ENCODE measurements around the gene PIK3R5.
"Not testable (repeated sequence)": the region's sequence is repeated elsewhere in the genome, so short reads cannot be mapped to it uniquely, and the experiment has no call there.

Gene PIK3R5

DNA sequence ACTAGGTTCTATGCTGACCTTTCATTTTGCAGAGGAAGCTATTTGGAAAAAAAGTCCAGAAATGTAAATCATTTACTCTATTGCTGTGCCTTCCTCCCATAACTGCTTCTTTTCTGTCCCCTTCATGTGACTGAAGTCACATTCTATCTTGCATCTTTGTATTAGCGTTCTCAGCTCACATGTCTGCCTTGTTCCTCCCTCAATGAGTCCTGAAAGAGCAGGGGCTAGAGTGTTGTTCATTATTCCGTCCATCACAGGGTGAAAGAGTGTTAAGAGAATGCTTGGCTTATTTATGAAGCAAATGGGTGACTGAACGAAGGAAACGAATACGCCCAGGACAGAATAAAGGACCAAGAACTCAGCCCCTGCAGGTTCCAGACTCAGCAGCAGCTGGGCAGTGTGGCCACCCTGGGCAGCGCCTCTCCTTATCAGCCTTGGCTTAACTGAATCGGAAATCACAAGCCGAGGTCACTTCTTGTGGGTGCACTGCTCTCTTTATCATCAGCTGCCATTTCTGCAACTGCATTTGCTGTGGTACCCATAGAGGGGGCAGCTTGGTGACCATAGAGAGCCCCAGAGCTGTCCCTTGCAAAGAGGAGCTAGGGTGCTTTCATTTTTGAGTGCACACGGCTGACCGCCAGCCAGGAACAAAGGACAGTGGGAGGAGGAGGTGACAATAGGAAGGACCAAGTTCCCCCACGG, 96.2 kb downstream of the PIK3R5 start:
- Mint-ChIP-seq H3K36me3 (ENCODE audit: low read depth) (peaks cover 3% of the 10 kb centered on the region), H3K27me3 (ENCODE audit: low read depth) (no peaks in the 10 kb centered on the region), H3K27ac (no peak overlapping the region), H3K4me1 (ENCODE audit: low read depth) (peaks cover 34% of the 10 kb centered on the region), H3K9me3 (no peaks in the 10 kb centered on the region), H3K4me3 (no peak overlapping the region)

DNA sequence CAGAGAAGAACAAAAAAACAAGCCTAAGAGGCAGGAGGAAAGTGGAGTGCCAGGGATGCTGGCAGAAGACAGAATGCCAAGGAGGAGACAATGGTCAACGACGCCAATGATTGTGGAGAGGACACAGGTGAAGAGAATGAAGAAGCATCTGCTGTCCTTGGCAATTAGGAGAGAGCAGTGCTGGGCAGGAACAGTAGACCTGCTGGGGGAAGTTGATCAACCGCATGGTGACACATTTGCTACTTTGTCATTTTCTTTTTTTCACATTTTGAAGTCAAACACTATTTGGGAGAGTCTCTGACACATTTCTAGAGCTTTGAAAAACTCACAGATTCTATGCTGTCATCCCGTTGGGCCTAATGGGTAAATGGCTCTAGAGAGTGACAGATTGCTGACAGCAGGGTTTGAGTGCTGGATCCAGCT, 97.0 kb downstream of the PIK3R5 start:
- Mint-ChIP-seq H3K36me3 (ENCODE audit: low read depth) (peaks cover 5% of the 10 kb centered on the region), H3K27ac (peak overlapping the region; percentile 34), H3K9me3 (no peaks in the 10 kb centered on the region), H3K4me1 (ENCODE audit: low read depth) (peaks cover 34% of the 10 kb centered on the region), H3K4me3 (no peak overlapping the region), H3K27me3 (ENCODE audit: low read depth) (no peaks in the 10 kb centered on the region)

DNA sequence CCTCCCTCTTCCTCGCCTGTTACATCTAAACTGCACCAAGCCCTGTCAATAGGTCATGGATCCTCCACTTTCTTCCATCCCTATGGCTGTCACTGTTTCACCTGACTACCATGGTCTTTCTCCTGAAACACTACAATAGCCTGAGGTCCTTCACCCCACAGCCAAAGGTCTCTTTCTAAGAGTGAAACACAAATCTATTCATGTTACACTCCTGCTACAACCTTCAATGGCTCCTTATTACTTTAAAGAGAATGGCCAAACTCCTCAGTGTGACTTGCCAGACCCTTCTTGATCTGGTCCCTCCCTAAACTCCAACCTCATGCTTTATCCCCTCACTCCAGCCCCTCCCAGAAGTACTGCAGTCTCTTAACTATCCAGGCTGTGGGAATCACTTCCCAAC, 97.4 kb downstream of the PIK3R5 start:
- peaks cover 8% of the 10 kb centered on the region for H3K36me3 Mint-ChIP-seq (ENCODE audit: low read depth)
- H3K27ac Mint-ChIP-seq, result peak overlapping the region; percentile 34
- peak overlapping the region; percentile 56 for H3K4me3 Mint-ChIP-seq
- H3K27me3 Mint-ChIP-seq (ENCODE audit: low read depth), result no peaks in the 10 kb centered on the region
- H3K4me1 Mint-ChIP-seq (ENCODE audit: low read depth), result peaks cover 34% of the 10 kb centered on the region
- no peaks in the 10 kb centered on the region for H3K9me3 Mint-ChIP-seq

DNA sequence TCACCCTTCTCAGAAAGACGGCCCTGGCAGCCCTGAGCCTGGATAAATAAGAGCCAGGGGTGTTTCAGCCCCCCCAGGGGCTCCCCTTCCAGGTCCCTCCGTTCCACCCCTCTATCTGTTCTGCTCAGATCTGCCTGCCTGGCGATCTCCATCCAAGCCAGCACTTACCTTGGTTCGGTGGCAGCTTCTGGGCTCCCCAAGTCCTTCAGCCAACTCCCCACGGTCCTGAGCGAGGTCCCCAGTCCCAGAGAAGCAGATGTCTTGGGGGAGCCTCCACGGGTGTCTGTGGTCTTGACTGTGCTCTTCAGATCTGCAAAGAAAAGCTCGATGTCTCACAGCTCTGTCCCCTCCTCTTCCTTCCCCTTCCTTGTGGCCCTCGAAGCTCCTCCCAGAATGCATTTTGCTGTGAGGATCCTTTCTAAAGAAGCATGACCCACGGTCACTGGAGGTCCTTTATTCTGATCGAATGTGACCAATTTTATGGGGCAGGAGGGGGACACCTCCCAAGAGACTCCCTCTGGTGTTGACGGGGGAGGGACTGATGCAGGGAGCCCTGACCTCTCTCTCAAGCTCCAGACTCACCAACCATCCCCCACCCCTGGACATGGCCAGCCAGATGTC, 98.0 kb downstream of the PIK3R5 start, which contains the start of gene PIK3R6:
Gene PIK3R6 (minus strand): TSS at position 314 of the 621 bp plus-strand sequence. CDS start 17,880 bp downstream, outside the sequence.
- Mint-ChIP-seq H3K27ac (peak within 1 kb of the TSS; percentile 85), H3K27me3 (ENCODE audit: low read depth) (no peaks in the 10 kb centered on the region), H3K4me1 (ENCODE audit: low read depth) (peaks cover 38% of the 10 kb centered on the region), H3K9me3 (no peaks in the 10 kb centered on the region), H3K4me3 (peak within 1 kb of the TSS; percentile 92), H3K36me3 (ENCODE audit: low read depth) (peaks cover 11% of the 10 kb centered on the region)

DNA sequence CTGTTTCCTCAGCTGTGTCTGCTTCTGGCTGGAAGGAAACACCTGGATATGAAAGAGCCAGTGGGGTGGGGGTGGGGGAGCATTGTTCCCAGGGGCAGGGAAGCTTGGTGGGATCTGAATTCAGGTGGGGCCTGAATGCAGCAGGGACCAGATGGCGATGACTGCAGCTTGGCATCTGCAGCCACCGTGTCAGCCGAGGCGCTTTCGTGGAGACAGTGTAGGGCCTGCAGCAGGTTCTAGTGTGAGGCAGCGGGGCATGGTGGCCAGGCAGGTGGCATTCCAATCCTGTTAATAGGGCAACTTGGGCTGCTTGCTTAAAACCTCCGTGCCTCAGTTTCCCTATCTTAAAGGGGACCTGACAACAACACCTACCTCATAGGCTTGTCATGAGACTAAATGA, 99.7 kb downstream of the PIK3R5 start:
- peaks cover 11% of the 10 kb centered on the region for H3K36me3 Mint-ChIP-seq (ENCODE audit: low read depth)
- no peak overlapping the region for H3K4me3 Mint-ChIP-seq
- H3K4me1 Mint-ChIP-seq (ENCODE audit: low read depth), result peaks cover 46% of the 10 kb centered on the region

DNA sequence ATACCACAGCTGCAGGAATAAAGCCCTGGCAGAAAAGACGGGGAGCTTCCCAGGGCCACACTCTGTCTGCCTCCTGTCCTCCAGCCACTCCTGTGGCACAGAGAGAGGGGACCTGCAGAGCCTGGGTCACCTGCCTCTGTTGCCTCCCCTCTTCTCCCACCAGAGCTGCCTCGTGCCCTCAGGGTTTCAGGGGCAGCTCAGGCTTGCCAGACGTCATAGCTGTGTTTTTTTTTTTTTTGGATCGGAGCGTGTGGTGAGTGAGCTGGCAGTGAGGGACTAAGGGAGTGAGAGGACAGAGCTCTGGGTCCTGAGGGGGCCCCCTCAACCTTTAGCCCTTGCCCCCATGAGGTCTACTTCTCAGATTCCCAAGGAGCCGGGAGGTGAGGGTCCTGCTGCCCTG, 100.1 kb downstream of the PIK3R5 start:
- Mint-ChIP-seq H3K27me3 (ENCODE audit: low read depth) (no peaks in the 10 kb centered on the region), H3K4me3 (no peak overlapping the region), H3K4me1 (ENCODE audit: low read depth) (peaks cover 46% of the 10 kb centered on the region), H3K27ac (no peak overlapping the region), H3K9me3 (no peaks in the 10 kb centered on the region), H3K36me3 (ENCODE audit: low read depth) (peaks cover 11% of the 10 kb centered on the region)

More for the DNA sequence above, 99.7 kb downstream of the PIK3R5 start:
- Mint-ChIP-seq H3K9me3 (no peaks in the 10 kb centered on the region), H3K27me3 (ENCODE audit: low read depth) (no peaks in the 10 kb centered on the region), H3K27ac (no peak overlapping the region)

DNA sequence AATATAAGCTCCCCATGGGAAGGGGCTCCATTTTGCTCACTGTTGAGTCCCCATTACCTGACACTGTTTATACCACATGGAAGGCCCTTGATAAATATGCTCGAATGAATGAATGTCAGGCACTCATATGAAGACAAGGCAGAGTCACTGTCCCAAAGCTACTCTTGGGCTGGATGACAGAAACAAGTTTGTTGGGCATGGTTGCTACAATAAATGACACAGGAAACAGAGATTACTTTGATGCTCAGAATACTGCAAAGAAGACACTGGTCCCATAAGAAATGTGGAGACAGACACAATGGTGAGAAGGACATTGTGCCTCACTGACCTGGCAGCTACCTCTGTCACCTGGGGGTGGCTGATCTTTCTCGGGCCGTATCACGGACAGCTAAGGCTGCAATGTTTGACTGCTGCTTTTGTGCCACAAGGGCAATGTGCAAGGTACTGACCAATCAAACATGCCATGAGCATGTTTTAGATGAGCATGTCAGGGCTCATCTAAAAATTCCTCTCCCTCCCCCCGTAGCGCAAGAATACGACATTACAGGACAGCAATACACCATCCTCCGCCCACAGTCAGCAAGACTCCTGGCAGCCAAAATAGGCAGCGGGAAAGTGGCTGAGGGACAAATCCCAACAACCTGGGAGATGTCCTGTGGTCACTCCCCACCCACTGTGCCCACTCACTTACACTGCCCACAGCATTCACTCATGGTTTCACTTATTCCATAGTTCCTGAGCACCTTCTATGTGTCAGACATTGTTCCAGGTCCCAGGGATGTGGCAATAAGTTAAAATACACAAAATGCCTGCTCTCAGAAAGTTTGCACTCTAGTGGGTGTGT, 103.1 kb downstream of the PIK3R5 start:
- peaks cover 48% of the 10 kb centered on the region for H3K4me1 Mint-ChIP-seq (ENCODE audit: low read depth)
- H3K27ac Mint-ChIP-seq, result peak overlapping the region; percentile 54
- peaks cover 16% of the 10 kb centered on the region for H3K36me3 Mint-ChIP-seq (ENCODE audit: low read depth)
- no peaks in the 10 kb centered on the region for H3K9me3 Mint-ChIP-seq
- no peak overlapping the region for H3K4me3 Mint-ChIP-seq
- H3K27me3 Mint-ChIP-seq (ENCODE audit: low read depth), result no peaks in the 10 kb centered on the region

DNA sequence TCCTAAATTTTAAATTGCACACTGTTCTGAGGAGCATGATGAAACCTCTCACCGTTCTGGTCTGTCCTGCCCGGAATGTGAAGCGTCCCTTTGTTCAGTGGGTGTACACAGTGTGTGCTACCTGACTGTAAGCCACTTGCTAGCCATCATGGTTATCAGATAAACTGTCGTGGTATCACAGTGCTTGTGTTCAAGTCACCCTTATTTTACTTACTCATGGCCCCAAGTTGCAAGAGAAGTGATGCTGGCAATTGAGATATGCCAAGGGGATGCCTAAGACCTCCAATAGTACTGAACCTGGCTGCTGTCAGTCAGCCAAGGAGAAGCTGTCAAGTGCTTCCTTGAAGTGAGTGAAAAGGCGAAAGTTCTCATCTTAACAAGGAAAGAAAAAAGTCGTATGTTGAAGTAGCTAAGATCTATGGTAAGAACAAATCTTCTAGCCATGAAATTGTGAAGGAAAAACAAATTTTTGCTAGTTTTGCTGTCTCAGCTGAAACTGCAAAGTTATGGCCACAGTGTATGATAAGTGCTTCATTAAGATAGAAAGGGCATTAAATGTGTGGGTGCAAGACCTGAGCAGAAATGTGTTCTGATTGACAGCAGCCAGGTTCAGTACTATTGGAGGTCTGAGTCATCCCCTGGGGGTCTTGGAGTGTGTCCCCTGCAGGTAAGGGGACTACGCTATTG, 103.9 kb downstream of the PIK3R5 start:
- H3K27ac Mint-ChIP-seq, result peak overlapping the region; percentile 68
- H3K36me3 Mint-ChIP-seq (ENCODE audit: low read depth), result peaks cover 16% of the 10 kb centered on the region
- H3K9me3 Mint-ChIP-seq, result no peaks in the 10 kb centered on the region
- H3K4me1 Mint-ChIP-seq (ENCODE audit: low read depth), result peaks cover 47% of the 10 kb centered on the region
- H3K27me3 Mint-ChIP-seq (ENCODE audit: low read depth), result no peaks in the 10 kb centered on the region
- H3K4me3 Mint-ChIP-seq, result no peak overlapping the region

DNA sequence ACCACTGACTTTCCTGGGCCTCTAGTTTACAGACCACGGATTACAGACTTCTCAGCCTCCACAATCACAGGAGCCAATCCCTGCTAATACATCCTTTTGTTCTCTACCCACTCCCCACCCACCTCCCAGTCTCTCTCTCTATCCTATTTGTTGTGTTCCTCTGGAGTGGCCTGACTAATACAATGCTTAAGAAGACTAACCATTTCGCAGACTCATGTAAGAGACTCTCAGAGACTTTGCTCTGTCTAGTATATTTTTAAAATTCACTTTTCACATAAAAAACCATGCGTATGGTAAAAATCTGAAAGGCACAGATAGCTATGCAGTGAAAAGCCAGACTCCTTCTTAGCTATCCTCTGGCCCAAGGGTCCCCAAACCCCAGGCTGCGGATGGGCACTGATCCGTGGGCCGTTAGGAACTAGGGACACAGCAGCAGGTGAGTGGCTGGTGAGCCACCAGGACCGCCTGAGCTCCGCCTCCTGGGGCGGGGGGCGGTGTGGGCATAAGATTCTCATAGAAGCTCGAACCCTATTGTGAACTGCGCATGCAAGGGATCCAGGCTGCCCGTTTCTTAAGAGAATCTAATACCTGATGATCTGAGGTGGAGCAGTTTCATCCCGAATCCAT, 105.6 kb downstream of the PIK3R5 start:
- no peaks in the 10 kb centered on the region for H3K27me3 Mint-ChIP-seq (ENCODE audit: low read depth)
- H3K4me3 Mint-ChIP-seq, result no peak overlapping the region
- peaks cover 46% of the 10 kb centered on the region for H3K4me1 Mint-ChIP-seq (ENCODE audit: low read depth)

DNA sequence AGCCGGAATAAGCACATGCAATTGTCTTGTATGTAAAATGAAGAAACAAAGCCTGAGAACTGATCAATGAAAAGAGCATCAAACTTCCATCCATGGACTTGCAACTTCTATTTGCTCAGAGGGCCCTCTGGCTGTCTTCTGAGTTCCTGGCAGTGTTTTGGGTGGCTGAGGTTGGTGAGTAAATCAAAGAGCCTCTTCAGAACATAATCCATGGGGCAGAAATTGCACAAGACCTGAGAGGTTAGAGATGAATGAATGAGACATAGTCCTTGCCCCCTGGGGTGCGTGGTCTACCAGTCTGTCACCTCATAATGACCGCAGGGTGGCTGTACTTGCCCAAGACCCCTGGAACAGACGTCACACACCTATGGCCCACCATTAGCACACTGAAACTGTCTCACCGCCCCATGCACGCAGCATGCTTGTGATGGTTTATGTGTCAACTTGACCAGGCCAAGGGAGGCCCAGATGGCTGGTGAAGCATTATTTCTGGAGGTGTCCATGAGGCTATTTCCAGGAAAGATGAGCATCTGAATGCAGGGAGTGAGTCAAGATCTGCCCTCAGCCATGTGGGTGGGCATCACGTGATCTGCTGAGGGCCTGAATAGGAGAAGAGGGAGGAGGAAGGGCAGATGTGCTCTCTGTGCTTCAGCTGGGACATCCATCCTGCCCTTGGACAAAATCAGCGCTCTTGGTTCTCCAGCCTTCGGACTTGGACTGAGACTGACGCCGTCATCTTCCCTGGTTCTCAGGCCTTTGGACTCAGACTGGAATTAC, 106.3 kb downstream of the PIK3R5 start:
- Mint-ChIP-seq H3K27ac (peak overlapping the region; percentile 79), H3K4me1 (ENCODE audit: low read depth) (peaks cover 43% of the 10 kb centered on the region), H3K4me3 (peak overlapping the region; percentile 7), H3K27me3 (ENCODE audit: low read depth) (no peaks in the 10 kb centered on the region), H3K36me3 (ENCODE audit: low read depth) (peaks cover 17% of the 10 kb centered on the region), H3K9me3 (no peaks in the 10 kb centered on the region)

More for the DNA sequence above, 105.6 kb downstream of the PIK3R5 start:
- Mint-ChIP-seq H3K36me3 (ENCODE audit: low read depth) (peaks cover 17% of the 10 kb centered on the region), H3K27ac (no peak overlapping the region), H3K9me3 (no peaks in the 10 kb centered on the region)

DNA sequence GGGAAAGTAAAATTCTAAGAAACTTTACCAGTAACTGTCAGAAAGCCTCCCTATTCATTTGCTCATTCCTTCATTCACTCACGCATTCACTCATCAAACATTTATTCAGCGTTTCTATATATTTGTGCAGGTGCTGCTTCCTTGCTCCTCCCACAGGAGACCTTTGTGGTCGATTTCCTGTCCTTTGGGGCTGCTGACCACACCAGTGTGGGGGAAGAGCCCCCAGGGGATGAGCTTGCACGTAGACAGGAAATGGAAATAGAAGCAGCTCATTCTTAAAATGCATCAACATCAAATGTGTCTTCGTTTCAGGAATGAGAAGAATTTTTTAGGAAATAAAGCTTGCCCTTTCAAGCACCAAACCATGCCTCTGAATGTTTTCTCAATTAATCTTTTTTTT, 107.6 kb downstream of the PIK3R5 start:
- Mint-ChIP-seq H3K27ac (peak overlapping the region; percentile 86), H3K27me3 (ENCODE audit: low read depth) (no peaks in the 10 kb centered on the region), H3K9me3 (no peaks in the 10 kb centered on the region), H3K4me1 (ENCODE audit: low read depth) (peaks cover 43% of the 10 kb centered on the region), H3K4me3 (peak overlapping the region; percentile 85), H3K36me3 (ENCODE audit: low read depth) (peaks cover 12% of the 10 kb centered on the region)

DNA sequence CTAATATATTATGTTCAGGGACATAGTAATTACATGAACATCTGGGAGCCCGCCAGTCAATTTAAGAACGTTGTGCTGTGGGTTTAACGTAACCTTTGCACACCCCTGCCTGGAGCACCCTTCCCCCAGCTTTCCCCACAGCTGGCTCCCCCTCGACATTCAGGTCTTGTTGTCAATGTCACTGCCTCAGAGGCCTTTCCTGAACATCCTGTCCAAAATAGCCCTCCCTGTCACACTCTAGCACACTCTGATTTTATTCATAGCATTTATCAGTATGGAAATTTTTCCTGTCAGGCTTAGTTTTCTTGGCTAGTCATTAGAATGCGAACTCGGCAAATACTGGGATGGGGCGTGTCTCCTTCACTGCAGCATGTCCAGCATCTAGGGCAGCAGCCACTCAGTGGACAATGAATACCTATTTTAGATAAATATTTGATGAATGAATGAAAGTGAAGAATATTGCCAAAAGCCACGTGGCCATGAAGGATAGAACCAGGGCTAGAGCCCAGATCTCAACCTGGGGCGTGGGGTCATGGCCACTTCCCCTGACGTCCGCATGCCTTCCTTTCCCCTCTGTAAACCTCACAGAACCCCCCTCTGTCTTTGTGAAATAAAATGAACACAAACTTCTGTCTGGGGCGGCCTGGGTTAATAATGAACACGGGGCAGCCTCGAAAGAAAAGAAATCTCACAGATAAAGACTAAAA, 108.5 kb downstream of the PIK3R5 start:
- H3K27me3 Mint-ChIP-seq (ENCODE audit: low read depth), result no peaks in the 10 kb centered on the region
- no peak overlapping the region for H3K27ac Mint-ChIP-seq
- no peaks in the 10 kb centered on the region for H3K9me3 Mint-ChIP-seq
- peaks cover 34% of the 10 kb centered on the region for H3K4me1 Mint-ChIP-seq (ENCODE audit: low read depth)
- H3K36me3 Mint-ChIP-seq (ENCODE audit: low read depth), result peaks cover 9% of the 10 kb centered on the region
- H3K4me3 Mint-ChIP-seq, result no peak overlapping the region

DNA sequence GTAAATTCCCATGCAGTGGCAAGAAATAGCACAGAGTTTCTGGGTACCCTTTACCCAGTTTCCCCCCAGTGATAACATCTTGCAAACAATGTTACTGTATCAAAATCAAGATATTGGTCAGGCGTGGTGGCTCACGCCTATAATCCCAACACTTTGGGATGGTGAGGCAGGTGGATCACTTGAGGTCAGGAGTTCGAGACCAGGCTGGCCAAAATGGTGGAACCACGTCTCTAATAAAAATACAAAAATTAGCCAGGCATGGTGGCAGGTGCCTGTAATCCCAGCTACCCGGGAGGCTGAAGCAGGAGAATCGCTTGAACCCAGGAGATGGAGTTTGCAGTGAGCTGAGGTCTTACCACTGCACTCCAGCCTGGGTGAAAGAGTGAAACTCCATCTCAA, 109.3 kb downstream of the PIK3R5 start:
- not testable (repeated sequence) for H3K27ac Mint-ChIP-seq; H3K27me3 Mint-ChIP-seq (ENCODE audit: low read depth); H3K9me3 Mint-ChIP-seq; H3K4me3 Mint-ChIP-seq
- Mint-ChIP-seq H3K36me3 (ENCODE audit: low read depth) (peaks cover 11% of the 10 kb centered on the region), H3K4me1 (ENCODE audit: low read depth) (peaks cover 26% of the 10 kb centered on the region)
